Fibroblast of pulmonary artery (primary cell): ENCODE measurements around the gene PLA2G5.

ENCODE experiments used
- DNase-seq: peaks from one replicate; pipeline ENCODE4 v3.0.0-alpha.2; 2010; ENCODE audit warnings: low read depth
- H3K4me3 ChIP-seq: replicated peaks from 2 replicates; pipeline ENCODE4 v1.5.1; 2011; ENCODE audit warnings: low read depth, mild to moderate bottlenecking, control low read depth, low read length, moderate library complexity
- TF ChIP-seq, protein P1 (sequence below): IDR thresholded peaks from 2 replicates; pipeline ENCODE4 v1.5.1; 2011; ENCODE audit warnings: mild to moderate bottlenecking, control low read depth, low read length, inconsistent platforms; ENCODE audit errors: missing control alignments

PLA2G5 gene

DNA sequence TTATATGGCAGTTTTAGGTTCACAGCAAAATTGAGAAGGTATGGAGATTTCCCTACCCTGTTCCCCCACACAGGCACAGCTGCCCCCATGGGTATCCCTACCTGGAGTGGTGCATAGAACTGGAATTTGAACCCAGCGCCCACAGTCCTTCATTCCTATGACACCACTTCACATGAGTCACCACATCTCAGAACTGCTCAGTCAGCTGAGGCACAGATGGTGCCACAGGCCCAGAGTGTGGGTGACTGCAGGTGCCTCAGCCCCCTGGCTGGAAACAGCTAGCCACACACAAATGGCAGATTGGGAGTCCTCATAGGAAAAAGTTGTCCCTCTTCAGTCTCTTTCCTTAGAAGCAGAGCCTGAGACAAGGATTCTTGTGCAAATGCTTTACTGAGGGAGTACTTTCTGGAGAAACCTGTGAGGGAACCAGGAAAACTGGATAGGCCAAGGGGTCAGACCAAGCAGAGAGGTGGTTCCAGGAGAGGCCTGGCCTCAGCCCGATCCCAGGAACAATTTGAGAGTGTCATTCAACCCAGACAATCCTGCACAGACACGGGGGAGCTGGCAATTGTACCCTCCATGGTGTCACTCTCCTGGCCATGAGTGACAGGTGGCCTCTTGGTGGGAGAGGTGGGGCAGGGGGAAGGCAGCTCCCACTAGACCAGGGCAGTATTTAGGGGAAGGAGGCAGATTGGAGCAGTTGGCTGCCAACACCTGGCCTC is 42.4 kb downstream of the PLA2G5 start:
- H3K4me3 ChIP-seq = no peak overlapping the region
- TF ChIP-seq, protein P1, sequence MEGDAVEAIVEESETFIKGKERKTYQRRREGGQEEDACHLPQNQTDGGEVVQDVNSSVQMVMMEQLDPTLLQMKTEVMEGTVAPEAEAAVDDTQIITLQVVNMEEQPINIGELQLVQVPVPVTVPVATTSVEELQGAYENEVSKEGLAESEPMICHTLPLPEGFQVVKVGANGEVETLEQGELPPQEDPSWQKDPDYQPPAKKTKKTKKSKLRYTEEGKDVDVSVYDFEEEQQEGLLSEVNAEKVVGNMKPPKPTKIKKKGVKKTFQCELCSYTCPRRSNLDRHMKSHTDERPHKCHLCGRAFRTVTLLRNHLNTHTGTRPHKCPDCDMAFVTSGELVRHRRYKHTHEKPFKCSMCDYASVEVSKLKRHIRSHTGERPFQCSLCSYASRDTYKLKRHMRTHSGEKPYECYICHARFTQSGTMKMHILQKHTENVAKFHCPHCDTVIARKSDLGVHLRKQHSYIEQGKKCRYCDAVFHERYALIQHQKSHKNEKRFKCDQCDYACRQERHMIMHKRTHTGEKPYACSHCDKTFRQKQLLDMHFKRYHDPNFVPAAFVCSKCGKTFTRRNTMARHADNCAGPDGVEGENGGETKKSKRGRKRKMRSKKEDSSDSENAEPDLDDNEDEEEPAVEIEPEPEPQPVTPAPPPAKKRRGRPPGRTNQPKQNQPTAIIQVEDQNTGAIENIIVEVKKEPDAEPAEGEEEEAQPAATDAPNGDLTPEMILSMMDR = no peak
- no peak for DNase-seq

DNA sequence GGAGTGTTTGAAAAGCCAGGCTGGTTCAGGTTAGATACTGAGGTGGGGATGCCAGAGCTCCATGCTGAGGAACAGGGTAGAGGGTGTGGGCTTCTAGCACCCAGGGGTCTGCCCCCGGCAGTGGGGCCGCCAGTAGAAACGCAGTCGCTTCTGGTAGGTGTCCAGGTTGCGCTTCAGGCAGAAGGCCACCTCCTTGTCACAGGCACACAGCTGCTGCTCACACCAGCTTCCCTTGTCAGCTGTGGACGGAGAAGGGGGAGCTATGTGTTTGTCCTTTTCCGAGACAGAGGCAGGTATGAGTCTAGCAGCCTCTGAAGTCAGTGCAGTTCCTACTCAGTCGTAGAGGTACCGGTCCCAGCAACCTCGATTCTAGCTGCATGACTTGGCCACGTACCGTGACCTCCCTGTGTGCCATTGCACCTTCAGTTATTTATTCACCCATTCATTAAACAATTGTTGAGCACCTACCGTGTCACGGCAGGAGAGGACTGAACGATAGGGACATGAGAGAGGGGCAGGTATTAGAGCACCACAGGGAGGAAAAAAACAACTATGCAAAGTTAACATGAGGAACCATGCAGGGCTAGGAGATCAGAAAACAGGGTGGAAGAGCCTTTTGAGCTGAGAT is 44.1 kb downstream of the PLA2G5 start:
- no peak for DNase-seq
- no peak overlapping the region for H3K4me3 ChIP-seq
- TF ChIP-seq, protein P1 = no peak

DNA sequence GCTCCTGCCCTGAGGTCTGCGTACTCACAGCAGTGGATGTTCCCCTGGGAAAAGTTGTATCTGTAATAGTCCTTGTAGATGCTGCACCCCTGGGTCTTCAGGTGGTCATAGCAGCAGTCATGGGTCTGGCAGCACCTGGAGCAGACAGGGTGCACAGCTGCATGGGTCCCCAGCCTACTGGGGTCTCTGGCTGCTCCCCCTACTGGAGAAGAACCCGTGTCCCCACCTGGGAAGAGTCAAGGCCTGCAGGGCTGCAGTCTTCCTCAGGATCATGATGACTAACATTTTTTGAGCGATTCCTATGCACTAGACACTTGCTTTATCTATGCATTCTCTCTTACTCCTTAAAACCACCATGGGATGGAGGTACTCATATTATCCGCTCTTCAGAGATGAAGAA is 45.5 kb downstream of the PLA2G5 start:
- no peak for DNase-seq
- TF ChIP-seq, protein P1 = no peak
- no peak overlapping the region for H3K4me3 ChIP-seq

DNA sequence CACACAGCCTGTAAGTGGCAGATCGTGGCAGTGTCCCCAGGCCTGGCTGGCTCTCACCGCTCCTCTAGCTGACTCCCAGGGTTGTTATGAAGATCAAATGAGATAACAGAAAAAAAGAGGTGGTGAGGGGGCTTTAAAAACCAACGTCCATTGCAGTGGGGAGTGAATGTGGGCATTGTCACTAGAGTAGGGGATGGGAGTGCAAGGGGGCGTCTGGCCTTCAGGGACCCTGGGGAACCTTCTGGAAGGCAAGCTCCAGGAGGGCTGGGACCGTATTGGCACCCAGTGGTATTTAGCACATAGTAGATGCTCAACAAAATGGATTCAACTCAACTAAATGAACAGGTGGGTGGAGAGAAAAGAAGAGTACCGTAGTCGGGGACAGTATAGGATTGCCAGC is 45.9 kb downstream of the PLA2G5 start:
- H3K4me3 ChIP-seq = no peak overlapping the region
- TF ChIP-seq, protein P1 = no peak
- no peak for DNase-seq

DNA sequence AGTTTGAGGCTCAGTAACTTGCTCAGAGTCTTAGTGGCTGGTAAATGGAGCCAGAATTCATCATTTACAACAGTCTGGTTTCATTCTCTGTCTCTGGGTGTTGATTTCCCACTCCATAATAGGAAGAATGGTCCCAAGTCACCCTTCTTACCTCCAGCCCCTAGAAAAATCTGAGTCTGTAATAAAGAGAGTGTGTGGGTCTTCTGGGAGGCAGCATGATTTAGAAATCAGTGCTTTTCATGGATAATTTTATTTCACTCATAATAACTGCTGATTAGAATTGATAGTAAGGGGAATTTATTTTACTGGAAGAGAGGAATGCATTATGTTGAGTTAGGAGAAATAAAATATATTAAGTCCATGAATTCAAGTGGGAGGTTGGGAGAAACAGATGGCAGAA is 47.2 kb downstream of the PLA2G5 start:
- TF ChIP-seq, protein P1 = no peak
- no peak overlapping the region for H3K4me3 ChIP-seq

DNA sequence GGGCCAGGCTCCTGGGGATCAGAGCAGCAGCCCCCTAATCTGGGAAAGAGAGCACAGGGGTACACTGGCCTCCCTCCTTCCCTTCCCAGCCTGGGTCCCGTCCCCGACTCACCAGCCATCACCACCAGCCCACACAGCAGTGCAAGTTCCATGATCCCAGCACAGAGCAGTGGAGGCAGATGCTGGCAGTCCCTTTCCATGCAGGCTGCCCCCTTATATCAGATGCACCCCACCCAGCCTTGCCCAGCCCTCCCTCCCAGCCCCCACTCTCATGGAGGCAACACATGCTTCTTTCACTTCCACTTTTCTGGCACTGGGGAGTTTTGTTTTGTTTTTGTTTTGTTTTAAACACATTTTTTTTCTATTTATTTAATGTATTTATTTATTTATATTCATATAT is 49.4 kb downstream of the PLA2G5 start, which contains the start of gene PLA2G2D:
TSS of gene PLA2G2D (minus strand) at position 190 of the 400 bp plus-strand sequence. CDS start at position 152, 38 bp downstream.
- DNase-seq = no peak
- TF ChIP-seq, protein P1 = no peak
- no peak within 1 kb of the TSS for H3K4me3 ChIP-seq

More for the DNA sequence above, 47.2 kb downstream of the PLA2G5 start:
- no peak for DNase-seq
